Stimulated activated CD4-positive, alpha-beta T cell treated with anti-CD3 and anti-CD28 coated beads, TNF-alpha, amount 100 ng/mL, for 4 hours (primary cell): ENCODE results near the gene BCL11A.

Experiments
- DNase-seq, 3 experiments: peaks; one replicate each; pipeline ENCODE4 v3.0.0-alpha.2; 2020; ENCODE audit warnings: low read depth in 3 of 3

Gene BCL11A

GRCh38 chr2:60527762-60528161, 25.7 kb downstream of the BCL11A start:
- no peak for DNase-seq

- DNase-seq: no peak
Measured at GRCh38 chr2:60526623-60527022, 26.8 kb downstream of the BCL11A start.

GRCh38 chr2:60525899-60526298, 27.6 kb downstream of the BCL11A start:
- no peak for DNase-seq

DNA sequence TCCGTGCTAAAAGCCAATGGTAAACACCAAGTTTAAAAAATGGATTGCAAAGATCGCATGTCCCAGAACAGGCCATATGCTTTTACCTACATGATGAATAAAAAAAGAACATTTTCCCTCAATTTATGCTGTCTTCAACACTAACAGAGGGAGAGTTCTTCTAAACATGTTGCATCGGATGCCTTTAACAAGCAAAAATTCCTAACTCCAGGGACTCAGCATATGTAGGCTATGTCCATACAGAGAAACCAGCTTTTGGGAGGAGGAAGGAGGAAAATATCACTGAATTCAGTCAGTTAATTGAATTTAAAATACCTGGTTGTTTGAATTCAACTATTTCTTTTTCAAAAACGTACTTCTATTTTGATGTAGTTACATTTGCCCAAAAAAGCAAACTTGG, 28.6 kb downstream of the BCL11A start:
- no peak for DNase-seq

DNA sequence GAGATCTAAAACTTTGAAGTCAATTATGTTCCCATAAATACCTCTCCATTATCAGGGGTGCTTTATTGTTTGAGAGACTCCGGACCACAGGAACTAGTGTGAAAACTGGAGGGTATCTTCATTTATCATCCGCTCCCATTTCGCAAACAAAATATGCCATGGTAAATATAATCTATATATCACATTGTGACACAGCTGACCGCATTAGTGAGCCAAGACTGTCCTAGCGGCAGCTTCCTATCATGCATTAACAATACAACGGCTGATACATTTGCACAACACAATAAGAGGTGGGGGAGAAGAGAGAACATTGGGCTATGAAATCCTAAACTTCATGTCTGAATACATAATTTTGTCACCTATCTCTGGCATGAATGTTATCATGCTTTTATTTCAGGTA, 29.5 kb downstream of the BCL11A start:
- DNase-seq: no peak

- no peak for DNase-seq
Measured at GRCh38 chr2:60522462-60522861, 31.0 kb downstream of the BCL11A start.

- no peak for DNase-seq
Measured at GRCh38 chr2:60521626-60522025, 31.8 kb downstream of the BCL11A start.

DNA sequence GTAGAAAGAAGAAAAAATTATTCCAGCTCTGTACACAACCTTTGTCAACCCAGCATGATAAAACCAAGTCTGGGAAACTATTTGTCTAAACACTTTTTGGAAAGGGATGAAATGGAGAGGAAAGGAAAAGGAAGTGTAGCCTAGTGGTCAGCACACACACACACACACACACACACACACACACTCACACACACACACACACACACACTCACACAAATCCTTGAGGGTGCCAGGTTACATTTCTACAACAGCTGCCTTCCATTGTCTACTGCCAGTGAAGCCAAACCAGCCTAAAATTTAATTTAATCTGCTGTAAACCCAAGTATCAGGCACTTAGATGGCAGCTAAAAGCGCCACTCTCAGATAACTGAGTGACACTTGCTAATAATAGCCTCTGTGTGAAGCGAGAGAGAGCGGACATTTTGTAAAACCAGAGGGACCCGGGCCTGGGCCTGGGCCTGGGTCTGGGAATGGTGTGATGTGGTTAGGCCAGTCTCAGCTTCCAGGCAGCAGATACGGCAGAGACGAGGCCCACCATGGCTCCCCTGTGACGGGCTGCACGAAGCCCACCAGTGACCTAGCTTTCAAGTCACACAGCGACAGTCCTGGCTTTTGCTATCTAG, 32.4 kb downstream of the BCL11A start:
- no peak for DNase-seq

DNA sequence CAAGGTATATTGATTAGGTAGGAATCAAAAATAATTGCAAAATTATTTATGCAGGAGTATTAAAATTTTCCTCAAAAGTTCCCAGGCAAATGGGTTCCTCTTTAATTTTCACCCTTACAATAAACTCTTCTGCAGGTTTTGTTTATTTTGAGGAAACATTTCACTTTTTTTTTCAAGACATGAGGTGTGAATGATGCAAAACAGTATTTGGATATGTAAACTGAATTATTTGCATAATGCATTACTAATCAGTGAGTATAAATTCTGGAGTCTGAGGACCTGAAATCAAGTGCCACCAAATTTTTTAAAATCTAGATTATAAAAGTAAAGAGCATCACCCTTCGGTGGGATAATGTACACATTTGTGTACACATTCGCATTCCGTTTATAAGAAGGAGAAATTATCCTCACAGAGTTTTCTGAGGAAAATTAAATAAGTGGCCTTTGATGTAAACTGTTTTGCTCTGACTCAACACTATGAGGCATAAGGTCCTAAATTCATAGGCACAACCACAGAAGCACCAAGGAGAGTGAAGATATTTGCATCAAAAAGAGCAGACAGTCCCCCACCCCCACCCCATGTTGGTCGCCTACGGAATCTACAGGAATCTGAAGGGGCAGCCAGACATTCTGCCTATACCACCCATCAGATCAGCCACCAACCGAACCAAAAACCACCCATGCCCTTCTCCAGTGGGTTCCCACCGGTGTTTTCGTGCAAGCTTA, 33.1 kb downstream of the BCL11A start:
- no peak for DNase-seq

- no peak for DNase-seq
Measured at GRCh38 chr2:60519231-60519863, 34.1 kb downstream of the BCL11A start.

GRCh38 chr2:60518567-60518966, 34.9 kb downstream of the BCL11A start:
- no peak for DNase-seq

GRCh38 chr2:60517446-60517845, 36.0 kb downstream of the BCL11A start:
- no peak for DNase-seq

DNA sequence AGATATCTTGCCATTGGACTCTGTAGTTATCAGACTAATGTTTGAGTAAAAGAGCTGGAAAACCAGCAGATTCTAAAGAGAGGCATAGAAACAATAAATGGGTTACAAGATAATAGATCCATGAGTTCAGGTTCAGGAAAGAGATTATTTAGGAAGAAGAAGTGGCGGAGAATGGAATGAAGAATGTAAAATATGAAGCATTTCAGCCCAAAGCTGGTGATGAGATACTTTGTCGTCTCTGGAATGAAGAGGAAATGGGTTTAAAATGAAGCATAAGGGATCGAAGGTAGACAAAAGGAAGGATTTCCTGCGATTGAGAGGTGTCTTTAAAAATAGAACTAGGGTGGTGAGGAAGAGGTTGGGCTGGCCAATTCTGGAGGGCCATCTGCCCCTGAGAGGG, 36.6 kb downstream of the BCL11A start:
- no peak for DNase-seq

GRCh38 chr2:60516383-60516811, 37.1 kb downstream of the BCL11A start:
- DNase-seq: no peak

DNA sequence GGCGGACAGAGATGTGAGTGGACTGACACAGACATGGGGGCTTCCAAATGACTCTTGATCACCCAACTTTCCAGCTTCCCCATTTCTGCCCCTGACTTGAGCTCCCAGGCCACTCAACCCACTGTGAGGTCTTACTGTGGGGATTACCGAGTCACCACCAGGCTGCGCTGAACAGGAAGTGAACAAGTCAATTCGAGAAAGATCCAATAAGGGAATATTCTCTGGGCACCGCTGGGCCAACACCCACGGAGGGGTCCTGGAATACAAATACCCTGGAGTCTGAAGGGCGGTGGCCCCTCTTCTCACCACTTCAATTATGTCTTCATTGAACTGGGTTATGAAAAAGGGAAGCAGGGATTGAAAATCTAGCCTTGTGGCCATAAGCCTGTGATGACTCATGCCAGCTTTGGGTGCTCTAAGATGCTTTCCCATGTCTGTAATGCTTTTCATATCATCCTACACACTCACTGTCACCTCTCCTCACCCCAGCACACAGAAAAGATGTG, 37.7 kb downstream of the BCL11A start:
- DNase-seq: no peak

DNA sequence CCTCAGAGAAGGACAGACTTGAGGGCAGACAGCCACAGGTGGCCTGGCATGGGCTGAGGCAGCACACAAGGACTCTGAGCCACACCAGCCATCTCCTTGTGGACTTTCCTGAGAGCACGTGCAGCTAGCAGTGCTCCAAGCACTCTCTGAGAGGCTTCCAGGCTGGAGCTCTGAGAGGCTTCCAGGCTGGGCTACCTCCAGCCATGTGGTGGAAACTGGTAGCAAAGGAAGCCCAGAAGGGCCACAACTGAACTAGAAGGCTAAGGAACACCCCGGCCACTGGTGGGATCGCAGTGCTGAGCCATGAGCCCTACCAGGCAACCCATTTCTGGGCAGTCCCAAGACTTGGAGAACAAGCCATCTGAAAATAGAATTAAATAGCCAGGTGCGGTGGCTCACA, 39.5 kb downstream of the BCL11A start:
- no peak for DNase-seq

DNA sequence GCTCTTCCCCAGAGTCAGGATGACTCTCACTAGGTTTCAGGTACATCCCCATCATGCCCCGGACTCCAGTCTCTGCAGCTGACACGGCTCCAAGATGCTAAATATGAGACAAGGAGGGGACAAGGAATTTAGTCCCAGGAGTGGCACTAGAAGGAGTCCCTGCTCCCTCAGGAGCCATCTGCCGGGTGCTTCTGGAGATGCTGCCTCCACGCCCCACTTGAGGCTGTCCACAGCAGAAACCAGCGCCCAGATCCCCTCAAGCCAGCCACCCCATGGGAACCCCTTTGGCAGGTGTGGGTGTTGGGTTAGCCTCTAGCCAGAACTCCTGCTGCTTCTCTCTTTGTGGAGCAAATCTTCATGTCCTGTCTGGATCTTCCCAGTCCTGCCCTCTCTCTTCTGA, 40.3 kb downstream of the BCL11A start:
- DNase-seq: no peak

GRCh38 chr2:60512641-60513040, 40.8 kb downstream of the BCL11A start:
- no peak for DNase-seq

GRCh38 chr2:60512062-60512622, 41.3 kb downstream of the BCL11A start:
- DNase-seq: no peak

GRCh38 chr2:60510713-60511112, 42.7 kb downstream of the BCL11A start:
- no peak for DNase-seq

DNA sequence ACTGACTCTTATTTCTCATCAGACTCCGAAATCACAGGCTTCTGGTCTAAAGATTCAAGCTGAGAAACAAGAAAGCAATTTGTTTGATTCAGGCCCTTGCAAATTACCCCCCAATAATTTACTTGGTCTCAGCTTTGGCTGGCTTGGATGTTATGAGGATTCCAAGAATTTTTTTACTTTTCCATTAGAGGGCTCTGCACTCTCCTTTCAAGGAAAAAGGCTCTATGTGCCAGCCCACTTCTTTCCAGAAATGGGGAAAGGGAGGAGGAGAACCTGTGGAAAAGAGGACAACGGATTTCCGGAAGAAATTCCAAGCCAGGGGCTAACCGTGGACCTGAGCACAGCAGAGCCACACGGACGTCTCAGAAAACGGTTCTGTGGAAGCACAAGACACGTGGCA, 44.4 kb downstream of the BCL11A start:
- DNase-seq: no peak

GRCh38 chr2:60508339-60508917, 45.0 kb downstream of the BCL11A start:
- DNase-seq: no peak
